Glomerular visceral epithelial cell (primary cell): ENCODE results near the gene NOS3.

Source experiments
- DNase-seq: peaks from one replicate; pipeline ENCODE4 v3.0.0-alpha.2; 2016; ENCODE audit errors: extremely low spot score

Gene NOS3

GRCh38 chr7:150952331-150953050 lies 38.3 kb upstream of the NOS3 start:
- DNase-seq, result no peak

GRCh38 chr7:150953061-150953997 lies 37.5 kb upstream of the NOS3 start:
- no peak for DNase-seq

GRCh38 chr7:150954201-150954985 lies 36.4 kb upstream of the NOS3 start:
- DNase-seq, result no peak

- no peak for DNase-seq
Measured at GRCh38 chr7:150954986-150955518, 35.8 kb upstream of the NOS3 start.

GRCh38 chr7:150955519-150956394 lies 35.1 kb upstream of the NOS3 start:
- no peak for DNase-seq

GRCh38 chr7:150956395-150957132 lies 34.3 kb upstream of the NOS3 start:
- no peak for DNase-seq

DNA sequence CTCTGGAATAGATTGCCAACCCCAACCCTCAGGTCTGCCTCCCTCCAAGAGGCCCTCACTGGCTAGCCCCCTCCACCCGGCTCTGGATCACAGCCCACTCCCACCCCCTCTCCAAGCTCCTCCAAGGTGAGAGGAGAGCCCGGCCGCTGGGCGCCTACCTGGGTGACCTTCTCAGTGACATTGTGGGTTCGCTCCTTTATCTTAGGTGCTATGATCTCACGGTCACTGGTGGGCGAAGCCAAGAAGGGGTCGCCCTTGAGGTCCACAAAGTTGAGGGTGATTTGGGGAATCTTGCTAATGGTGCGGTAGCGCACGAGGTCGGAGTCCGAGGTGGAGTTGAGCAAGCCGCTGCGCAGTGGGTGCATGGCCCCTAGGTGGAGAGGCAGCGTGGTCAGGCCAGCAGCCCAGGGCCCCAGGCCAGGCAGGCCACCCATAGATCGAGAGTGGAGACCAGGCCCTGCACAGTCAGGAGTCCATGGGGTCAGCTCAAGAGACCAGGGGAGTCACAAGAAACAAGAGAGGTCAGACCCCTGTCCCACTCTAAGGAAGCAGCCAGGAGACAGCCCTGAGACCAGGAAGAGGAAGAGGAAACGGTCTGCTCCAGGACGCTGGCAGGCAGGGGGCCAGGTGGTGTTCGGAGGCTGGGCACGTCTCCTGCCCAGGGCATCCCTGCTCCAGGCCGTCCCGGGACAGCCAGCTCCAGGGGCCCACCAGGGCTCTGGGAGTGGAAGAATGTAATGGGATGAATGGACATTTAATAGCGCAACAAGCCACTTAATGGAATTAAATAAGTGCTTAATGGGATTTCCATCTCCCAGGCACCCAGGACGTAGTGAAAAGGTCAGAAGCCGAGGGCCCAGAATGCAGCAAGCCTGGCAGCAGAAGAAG lies 33.4 kb upstream of the NOS3 start:
- no peak for DNase-seq

DNA sequence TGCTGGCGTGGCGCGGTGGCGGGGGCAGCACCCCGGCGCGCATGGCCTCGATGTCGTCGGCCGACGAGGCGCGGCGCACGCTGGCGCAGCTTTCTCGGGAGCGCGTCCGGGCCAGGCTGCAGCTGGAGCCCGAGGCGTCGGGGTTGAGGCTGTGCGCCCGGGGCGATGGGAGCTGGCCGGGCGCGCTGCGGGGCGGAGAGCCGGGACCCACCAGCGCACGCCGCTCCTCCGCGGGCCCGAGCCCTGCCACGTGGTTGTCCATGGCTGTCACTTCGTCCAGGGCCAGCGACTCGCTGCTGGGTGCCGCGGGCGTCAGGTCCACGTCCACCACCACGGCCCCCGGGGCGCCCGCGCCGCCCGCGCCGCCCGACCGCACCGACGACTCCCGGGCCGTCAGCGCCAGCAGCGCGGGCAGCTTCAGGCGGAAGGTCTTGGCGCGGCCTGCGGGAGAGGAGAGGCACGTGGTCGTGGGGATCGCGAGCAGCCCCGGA lies 32.7 kb upstream of the NOS3 start:
- no peak for DNase-seq

DNA sequence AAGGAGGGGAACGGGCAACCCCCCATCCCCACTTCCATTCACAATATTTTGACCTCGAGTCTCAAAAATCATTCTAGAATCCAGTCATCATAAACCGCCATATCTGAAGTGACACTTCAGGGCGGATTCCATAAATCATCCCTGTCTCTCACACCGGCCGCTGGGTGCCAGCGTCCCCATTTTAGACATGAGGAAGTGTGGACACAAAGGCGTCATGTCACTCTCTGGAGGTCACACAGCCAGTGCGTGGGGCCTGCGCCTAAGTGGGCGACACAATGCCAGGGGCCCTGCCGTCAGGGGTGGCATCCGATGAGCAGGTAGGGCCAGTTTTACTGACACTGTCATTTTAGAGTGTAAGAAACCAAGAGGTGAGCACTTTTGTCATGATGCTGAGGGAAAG lies 32.2 kb upstream of the NOS3 start:
- DNase-seq, result no peak

DNA sequence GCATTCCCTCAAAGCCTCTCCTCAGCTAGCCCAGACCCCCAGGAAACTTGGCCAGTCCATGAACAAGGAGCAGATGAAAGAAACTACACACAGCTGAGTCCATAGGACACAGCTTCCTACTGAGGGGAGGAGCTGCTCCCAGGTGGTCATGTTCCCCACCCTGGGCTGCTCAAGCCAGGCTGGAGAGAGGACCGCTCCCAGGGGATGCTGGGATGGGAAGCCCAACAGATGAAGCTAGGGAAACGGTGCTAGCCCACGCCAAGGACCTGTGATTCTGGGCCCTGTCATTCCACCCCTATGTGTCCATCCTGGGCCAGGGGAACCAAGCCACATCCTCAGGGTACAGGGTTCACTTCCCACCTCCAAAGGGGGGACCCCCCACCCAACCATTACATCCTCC lies 31.7 kb upstream of the NOS3 start:
- DNase-seq, result no peak

DNA sequence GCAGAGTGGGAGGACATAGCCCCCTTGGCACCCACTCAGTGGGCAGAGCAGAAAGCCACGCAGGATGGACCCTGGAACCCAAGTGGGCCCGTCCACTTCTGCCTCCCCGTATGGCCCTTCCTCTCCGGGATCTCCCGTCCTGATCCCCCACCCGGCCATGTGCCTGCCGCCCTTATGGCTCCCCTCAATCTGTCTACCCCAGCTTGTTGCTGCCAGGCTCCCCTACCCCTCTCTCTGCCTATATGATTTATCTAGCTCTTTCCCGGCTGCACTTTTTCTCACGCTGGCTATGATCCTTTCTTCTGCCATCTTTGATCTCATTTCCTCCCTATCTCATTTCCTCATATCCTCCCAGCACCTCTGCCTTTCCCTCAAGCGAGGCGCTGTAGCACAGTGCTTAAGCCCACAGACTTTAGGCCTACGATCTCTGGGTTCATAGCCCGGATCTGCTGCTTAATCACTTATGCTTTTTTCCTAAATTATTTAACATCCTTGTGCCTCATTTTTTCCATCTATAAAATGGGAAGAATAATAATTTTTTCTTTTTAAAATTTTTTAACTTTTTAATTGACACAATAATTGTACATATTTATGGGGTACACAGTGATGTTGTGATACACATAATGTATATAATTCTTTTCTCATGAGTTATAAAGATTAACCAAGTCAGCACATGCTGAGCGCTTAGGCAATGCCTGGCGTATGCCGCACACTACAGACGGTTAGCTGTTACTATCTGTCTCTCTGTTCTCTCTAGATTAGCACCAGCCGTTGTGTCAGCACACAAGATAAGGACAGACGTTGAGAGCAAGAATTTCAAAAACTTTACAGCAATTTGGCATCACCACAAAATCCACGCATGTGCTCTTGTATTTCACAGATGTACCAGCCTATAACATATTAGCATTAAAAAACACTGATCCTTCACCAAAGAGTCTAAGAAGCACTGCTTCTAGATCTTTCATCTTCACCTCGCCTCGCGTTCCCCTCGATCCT lies 30.8 kb upstream of the NOS3 start:
- DNase-seq, result no peak

- no peak for DNase-seq
Measured at GRCh38 chr7:150961510-150962289, 29.1 kb upstream of the NOS3 start.

DNA sequence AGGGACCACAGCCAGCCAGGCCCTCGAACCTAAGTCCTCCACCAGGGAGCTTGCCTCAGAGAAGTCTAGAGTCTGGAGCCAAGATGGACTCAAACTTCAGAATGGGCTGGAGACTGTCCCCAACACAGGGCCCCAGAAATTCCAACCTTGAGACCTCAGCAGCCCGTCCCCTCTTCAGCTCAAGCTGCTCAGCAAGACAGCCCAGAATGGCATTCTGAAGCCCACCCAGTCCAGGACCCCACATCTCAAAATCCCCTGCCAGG lies 28.6 kb upstream of the NOS3 start:
- no peak for DNase-seq

- DNase-seq, result peak; percentile 35
Measured at GRCh38 chr7:150962553-150963399, 28.0 kb upstream of the NOS3 start.

- DNase-seq, result no peak
Measured at GRCh38 chr7:150963707-150964559, 26.9 kb upstream of the NOS3 start.
